ENCODE data around the gene LUC7L3.
"Not testable (repeated sequence)": the region's sequence is repeated elsewhere in the genome, so short reads cannot be mapped to it uniquely, and the experiment has no call there.

The LUC7L3 gene, protein sequence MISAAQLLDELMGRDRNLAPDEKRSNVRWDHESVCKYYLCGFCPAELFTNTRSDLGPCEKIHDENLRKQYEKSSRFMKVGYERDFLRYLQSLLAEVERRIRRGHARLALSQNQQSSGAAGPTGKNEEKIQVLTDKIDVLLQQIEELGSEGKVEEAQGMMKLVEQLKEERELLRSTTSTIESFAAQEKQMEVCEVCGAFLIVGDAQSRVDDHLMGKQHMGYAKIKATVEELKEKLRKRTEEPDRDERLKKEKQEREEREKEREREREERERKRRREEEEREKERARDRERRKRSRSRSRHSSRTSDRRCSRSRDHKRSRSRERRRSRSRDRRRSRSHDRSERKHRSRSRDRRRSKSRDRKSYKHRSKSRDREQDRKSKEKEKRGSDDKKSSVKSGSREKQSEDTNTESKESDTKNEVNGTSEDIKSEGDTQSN

DNA sequence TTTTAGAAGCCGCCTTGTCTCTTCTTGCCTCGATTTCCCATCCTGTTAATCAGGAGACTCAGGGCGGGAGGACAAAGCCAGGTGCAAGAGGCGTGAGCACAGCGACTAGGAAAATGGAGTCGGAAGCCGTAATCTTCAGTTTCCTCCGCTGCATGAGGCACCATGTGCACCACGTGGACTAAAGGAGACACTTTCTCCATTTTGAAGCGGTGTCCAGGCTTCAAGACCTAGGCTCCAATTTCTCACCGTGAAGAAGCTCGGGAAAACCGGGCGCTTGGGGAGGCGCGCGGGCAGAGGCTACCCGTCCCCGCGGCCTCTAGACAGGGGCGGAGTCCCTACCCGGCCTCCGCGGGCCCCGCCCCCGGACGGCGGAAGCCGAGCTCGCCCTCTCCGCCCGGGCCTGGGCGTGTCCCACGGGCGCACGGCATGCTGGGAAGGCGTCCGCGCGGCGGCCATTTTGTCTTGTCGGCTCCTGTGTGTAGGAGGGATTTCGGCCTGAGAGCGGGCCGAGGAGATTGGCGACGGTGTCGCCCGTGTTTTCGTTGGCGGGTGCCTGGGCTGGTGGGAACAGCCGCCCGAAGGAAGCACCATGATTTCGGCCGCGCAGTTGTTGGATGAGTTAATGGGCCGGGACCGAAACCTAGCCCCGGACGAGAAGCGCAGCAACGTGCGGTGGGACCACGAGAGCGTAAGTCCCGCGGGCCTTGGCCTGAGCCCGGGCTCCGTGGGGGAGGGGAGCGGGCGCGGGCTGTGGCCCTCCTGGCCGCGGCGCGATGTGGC lies at the start of gene LUC7L3:
TSS of gene LUC7L3 (plus strand) at position 460 of the 780 bp plus-strand sequence. CDS start at position 590, 130 bp downstream.
- peak; percentile 96 for DNase-seq

DNA sequence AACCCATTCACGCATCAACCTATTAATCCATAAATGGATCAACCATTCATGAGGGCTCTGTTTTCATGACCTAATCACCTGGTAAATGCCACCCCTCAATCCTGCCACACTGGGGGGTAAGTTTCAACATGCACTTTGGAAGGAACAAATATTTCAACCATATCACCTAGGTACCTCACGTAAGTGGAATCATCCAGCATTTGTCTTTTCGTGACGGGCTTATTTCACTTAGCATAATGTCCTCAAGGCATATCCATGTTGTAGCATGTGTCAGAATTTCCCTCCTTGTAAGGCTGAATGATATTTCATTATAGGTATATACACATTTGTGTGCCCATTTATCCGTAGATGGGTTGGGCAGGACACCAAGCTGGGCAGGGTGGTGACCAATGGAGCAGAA lies 47.3 kb upstream of the LUC7L3 start:
- no peak for DNase-seq

DNA sequence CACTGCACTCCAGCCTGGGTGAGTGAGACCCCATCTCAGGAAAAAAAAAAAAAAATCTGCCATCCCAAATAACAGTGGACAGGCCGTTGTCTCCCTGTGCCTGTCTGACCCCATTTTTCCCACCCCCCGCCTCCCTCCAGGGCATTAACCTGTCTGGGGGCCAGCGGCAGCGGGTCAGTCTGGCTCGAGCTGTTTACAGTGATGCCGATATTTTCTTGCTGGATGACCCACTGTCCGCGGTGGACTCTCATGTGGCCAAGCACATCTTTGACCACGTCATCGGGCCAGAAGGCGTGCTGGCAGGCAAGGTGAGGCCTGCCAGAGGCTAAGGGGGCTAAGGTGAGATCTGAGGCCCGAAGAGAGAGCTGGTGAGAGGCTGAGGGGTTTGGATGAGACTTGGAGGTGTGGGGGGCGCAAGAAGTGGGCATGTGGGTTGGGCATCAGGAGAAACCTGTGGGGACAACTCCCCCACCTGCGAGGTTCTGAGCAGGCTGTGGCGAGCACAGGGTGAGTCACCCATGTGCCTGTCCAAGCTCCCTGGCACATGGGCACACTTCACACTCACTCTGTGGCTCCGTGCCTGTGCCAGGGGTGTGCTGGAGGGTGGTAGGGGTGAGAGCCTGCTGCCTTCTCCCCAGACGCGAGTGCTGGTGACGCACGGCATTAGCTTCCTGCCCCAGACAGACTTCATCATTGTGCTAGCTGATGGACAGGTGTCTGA lies 46.4 kb upstream of the LUC7L3 start:
- DNase-seq, result peak; percentile 11

DNA sequence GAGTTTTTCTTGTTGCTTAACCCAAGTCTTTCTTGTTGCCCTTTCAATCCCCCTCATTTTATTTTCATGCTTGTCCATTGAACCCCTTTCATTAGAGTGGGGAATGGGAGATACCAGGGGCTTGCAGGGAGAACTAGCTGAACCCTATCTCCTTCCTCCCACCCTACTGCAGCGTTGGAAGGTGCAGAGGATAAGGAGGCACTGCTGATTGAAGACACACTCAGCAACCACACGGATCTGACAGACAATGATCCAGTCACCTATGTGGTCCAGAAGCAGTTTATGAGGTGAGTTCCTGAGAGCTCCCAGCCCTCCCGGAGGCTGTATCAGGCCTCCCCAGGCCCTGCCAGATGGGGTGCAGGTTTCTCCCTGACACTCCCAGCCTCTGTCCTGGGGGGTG lies 44.2 kb upstream of the LUC7L3 start:
- DNase-seq, result no peak

DNA sequence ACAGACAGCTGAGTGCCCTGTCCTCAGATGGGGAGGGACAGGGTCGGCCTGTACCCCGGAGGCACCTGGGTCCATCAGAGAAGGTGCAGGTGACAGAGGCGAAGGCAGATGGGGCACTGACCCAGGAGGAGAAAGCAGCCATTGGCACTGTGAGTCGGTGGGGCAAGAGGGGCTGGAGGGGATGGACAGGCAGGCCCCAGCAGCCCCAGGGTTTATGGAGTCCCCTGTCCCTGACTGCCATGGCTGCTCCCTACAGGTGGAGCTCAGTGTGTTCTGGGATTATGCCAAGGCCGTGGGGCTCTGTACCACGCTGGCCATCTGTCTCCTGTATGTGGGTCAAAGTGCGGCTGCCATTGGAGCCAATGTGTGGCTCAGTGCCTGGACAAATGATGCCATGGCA lies 43.8 kb upstream of the LUC7L3 start:
- DNase-seq, result no peak

DNA sequence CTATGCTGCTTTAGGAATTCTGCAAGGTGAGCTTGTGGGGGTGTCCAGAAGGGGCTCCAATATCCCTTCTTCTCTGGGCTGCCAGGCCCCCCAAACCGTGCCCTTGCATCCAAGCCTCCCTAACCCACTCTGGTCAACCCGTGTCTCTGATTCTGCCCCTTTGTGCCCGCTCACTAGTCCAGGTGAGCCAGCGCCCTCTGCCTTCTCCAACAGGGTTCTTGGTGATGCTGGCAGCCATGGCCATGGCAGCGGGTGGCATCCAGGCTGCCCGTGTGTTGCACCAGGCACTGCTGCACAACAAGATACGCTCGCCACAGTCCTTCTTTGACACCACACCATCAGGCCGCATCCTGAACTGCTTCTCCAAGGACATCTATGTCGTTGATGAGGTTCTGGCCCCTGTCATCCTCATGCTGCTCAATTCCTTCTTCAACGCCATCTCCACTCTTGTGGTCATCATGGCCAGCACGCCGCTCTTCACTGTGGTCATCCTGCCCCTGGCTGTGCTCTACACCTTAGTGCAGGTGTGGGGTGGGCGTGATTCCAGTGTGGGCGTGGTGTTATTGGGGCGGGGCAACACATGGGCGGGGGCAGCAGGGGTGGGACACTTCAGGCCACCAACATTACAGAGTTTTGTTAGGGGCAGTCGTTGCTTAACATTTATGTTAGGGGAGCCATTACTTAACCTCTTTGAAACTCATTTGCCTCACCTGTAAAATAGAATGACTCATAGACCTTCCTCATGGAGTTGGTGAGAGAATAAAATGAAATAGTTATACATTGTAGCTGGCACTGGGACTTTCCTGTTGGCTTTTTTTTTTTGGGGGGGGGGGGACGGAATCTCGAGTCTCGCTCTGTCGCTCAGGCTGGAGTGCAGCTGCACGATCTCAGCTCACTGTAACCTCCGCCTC lies 43.1 kb upstream of the LUC7L3 start:
- DNase-seq, result no peak

DNA sequence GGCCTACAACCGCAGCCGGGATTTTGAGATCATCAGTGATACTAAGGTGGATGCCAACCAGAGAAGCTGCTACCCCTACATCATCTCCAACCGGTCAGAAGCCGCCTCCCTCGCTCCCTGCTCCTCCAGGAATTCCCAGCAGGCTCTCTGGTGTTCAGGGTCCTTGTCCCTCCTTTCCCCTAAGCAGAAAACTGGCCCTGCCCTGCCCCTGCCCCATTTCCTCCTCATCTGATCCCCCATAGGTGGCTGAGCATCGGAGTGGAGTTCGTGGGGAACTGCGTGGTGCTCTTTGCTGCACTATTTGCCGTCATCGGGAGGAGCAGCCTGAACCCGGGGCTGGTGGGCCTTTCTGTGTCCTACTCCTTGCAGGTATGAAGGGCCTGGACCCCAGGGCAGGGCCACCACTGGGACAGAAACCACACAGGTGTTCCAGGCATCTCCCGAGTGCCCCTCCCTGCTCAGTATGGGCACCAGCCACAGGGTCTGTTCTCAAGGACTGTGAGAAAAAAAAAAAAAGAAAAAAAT lies 41.5 kb upstream of the LUC7L3 start:
- DNase-seq, result no peak

DNA sequence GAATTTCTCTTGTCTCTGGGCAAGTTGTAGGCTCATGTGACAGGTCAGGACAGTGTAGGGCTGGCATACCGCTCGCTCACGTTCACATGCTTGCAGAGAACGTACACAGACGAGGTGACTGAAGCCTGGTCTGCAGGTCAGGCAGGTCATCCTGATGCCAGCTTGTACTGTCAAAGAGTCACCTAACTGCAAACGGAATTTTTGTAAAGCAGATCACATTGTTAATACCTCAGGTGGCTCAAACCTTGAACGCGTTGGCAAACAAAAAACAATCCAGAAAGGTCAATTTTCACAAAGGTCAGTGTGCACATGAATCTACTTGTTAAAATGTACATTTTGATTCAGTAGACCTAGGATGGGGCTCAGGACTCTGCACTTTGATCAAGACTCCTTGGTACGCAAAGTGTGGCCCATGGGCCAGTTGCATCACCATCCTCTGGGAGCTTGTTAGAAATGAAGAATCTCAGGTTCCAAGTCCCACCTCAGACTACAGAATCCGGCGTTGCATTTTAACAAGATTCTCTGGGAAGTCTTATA lies 40.3 kb upstream of the LUC7L3 start:
- DNase-seq, result no peak

DNA sequence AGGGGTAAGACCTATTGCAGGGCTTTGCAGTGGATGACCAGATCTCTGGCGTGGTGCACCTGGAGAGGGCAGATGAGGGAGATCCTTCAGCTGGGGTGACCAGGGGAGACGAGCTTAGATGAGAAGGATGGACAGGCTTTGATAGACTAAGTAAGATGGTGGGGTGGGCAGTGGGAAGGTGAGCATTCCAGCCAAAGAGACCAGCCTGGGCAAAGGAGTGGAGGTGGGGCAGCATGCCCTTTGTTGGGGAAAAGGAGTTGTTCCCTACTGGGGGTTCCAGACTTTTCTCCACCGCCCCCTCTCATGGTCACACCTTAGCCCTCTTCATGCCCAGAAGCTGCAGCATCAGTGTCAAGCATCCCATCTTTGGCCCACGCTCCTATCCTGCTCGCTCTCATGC lies 39.3 kb upstream of the LUC7L3 start:
- DNase-seq, result no peak

DNA sequence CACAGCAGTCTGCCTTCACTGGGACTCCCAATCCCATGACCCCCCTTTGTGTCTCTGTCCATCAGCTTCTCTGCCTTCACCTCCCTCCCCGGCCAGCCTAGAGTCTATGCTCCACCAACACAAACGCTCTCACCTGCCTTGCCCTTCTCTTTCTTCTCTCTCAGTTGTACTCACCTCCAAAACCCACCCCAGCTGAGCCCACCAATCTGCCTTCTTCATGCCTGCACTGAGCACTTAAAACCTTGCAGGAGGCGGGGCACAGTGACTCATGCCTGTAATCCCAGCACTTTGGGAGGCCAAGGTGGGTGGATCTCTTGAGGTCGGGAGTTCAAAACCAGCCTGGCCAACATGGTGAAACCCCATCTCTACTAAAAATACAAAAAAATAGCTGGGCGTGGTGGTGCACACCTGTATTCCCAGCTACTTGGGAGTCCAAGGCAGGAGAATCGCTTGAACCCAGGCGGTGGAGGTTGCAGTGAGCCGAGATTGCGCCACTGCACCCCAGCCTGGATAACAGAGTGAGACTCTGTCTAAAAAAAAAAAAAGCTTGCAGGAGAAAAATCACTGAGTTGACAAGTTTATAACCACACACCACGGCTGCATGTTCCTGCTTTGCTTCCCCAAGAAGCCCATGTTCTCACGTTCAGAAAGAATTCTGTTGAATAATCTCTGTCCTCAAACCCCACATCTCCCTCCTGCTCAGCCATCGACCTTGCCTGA lies 38.7 kb upstream of the LUC7L3 start:
- not testable (repeated sequence) for DNase-seq

DNA sequence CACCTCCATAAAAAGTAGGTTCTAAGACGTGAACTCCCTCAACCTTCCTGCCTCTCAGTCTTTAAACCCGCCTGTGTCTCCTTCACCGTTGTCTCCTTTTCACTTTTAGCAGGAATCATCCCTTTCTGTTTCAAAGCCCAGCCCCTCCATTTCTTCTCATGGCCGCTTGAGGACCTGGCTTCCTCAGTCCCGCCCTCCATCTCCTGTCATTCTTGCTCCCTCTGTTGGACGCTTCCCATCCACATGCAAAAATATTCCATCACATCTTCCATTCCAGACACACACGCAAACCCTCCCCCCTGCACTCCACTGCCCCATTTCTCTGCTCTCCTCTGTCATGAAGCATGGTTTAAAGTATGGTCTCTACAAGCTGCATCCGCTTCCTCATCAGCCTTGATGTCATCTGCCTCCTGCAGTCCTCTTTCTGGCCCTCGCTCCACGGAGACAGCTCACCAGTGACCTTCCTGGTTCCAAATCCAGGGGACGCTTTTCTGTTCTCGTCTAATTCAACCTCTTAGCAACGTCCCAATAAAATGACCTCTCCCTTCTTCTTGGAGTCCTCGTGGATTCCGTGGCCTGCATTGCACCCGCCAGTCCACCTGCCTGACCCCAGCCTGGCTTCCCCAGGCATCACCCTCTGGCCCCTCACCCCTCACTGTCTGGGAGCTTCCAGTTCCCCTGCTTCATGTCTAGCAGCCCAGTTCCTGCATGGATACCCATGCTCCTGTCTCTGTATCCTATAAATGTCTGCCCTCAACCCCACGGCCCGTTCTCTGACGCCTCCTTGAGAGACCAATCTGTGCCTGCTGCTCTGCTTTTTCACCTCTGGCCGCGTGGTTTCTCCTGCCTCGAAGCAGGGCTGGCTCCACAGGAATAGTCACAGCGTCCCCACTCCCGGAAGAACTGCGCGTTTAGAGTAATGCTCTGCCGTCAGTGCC lies 37.9 kb upstream of the LUC7L3 start:
- peak; percentile 80 for DNase-seq

DNA sequence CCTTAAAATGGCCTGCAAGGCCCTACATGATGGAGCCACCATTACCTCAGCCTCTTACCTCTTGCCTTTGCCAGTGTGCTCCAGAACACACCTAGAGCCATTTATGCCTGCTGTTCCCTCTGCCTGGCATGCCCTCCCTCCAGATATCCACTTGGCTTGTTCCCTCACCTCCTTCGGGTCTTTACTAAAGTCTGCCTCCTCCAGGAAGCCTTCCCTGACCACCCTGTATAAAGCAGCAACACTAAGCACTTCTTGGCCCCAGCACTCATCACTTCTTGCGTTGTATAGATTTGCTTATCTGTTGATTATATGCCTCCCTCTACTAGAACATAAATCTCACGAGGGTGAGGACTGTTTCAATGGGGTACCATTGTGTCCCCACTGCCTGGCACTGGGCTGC lies 37.0 kb upstream of the LUC7L3 start:
- no peak for DNase-seq

DNA sequence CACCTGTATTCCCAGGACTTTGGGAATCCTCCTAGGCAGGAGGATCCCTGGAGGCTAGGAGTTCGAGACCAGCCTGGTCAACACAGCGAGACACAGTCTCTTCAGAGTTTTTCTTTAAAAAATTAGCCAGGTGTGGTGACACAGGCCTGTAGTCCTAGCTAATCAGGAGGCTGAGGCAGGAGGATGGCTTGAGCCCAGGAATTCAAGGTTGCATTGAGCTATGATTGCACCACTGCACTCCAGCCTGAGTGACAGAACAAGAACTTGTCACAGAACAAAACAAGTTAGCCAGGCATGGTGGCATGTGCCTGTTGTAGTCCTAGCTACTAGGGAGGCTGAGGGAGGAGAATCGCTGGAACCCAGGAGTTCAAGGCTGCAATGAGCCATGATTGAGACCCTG lies 36.5 kb upstream of the LUC7L3 start:
- DNase-seq, result no peak

DNA sequence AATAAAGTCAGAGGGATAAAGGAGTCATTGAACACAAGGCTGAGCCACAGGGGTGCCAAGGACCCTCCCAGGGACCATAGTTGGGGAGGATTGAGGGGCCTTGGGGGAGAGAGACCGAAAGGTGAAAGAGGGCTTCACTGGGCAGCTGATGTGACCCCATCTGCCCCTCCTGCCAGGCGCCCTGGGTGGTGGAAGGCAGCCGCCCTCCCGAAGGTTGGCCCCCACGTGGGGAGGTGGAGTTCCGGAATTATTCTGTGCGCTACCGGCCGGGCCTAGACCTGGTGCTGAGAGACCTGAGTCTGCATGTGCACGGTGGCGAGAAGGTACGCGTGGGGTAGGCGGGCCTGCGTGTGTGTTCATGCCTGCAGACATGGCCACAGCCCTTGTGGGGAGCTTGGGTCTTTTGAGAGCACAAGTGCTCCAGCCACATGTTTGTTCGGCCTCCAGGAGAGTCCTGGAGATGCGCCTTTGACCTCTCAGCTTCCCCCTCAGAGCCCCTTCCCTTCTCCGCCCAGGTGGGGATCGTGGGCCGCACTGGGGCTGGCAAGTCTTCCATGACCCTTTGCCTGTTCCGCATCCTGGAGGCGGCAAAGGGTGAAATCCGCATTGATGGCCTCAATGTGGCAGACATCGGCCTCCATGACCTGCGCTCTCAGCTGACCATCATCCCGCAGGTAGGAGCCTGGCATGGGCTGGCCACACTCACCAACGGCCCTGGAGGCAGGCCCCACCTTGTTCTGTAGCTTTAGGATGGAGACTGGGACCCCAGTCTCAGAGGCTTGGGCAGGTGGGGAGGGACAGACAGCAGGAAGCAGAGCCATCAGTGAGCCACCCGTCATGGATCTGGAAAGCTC lies 35.7 kb upstream of the LUC7L3 start:
- DNase-seq, result no peak

DNA sequence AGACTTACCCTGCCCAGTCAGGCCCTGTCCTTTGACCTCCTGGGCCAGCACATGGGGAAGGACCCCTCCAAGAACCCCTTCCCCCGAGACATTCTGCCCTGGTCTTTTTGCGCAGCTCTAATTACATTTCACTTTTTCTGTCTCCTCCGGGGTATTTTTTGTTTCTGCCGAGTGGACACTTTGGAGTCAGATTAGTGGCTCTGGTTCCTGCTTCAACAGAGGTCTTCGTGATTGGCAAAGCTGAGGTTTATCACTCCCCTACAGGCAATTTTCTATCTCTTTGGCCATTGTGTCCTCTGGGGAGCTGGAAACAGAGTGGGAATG lies 35.2 kb upstream of the LUC7L3 start:
- DNase-seq, result no peak

DNA sequence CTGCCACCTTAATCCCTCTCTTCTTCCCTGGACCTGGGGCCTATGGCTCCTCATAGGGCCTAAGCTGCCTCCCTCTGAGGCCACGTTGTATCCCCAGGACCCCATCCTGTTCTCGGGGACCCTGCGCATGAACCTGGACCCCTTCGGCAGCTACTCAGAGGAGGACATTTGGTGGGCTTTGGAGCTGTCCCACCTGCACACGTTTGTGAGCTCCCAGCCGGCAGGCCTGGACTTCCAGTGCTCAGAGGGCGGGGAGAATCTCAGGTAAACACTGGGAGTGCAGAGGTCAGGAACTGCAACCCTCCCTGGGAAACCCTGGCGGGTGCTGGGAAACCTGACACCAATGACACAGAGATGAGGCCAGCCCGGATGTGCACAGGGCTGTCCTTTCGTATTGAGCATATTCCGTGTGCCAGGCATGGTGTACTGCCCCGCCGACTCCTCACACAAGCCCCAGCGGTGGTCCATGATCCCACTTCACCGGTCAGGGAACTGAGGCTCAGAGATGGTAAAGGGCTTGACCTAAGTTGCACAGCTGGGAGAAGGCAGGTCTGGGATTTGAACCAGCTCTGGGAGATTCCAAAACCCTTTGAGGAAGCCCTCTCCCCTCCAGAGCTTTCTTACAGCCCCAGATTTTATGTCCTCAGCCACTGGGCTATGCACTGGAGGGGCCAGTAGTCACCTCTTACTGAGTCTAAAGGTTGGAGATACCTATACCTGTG lies 34.6 kb upstream of the LUC7L3 start:
- DNase-seq, result no peak

DNA sequence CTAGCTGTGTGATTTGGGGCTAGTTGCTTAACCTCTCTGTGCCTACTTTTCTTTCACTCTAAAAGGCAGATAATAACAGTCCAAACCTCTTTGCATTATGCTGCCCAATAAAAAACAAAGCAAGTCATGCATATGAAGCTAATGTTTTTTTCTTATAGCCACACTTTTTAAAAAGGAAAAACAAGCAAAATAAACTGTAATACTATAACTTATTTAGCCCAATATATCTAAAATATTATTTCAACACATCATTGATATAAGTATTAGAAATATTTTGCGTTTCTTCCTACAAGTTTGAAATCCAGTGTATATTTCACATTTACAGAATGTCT lies 34.1 kb upstream of the LUC7L3 start:
- DNase-seq, result no peak

DNA sequence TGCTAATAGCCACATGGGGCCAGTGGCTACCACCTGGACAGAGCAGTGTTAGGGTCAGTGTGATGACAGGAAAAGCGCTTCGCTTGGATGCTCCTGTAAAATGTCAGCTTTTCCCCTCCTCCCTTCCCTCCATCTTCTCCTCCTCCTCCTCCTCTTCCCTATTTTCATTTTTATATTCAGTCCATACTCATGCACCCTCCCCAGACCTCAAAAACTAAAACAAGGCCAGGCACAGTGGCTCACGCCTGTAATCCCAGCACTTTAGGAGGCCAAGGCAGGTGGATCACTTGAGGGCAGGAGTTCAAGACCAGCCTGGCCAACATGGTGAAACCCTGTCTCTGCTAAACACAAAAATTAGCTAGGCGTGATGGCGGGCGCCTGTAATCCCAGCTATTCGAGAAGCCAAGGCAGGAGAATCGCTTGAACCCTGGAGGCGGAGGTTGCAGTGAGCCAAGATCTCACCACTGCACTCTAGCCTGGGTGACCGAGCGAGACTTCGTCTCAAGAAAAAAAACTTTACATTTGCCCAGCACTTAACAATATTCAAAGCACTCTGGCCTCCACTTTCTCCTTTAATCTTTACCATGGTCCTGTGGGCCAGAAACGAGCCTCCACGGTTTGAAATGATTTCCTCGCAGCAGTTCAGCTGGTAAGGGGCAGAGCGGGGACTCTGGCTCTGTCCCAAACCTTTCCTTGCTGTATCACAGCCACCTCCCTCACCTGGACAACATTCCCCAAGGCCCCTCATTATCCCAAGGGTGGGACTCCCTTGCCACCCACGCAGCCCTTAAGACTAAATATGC lies 33.5 kb upstream of the LUC7L3 start:
- no peak for DNase-seq
